A673 (cell line): Measurements from ENCODE around the gene TNRC6A. TPM values are rescaled to one million over a fixed set of nuclear protein-coding genes. Genes with fewer than 3 reads are reported as not detected.

ENCODE experiments used
- BruUV-seq: library from RNA; stranded (reverse); fragments of 400-500 nt; replicated peaks from 2 replicates; lab custom pipeline; 2021; lab: Mats Ljungman, UMichigan
- CTCF ChIA-PET: fragments of 300-600 bp; sonication (Branson Sonifier 250); formaldehyde crosslinking; loops from one replicate; lab custom pipeline; 2022; ENCODE audit warnings: antibody characterized with exemption; lab: Charles Lee
- POLR2A ChIA-PET: fragments of 300-600 bp; sonication (Branson Sonifier 250); formaldehyde crosslinking; loops from one replicate; lab custom pipeline; 2022; ENCODE audit warnings: antibody characterized with exemption; ENCODE audit not compliant: low non-redundant PET; lab: Charles Lee
- DNase-seq: peaks from one replicate; pipeline ENCODE4 v3.0.0-alpha.2; 2015; ENCODE audit warnings: low spot score
- H3K27ac ChIP-seq: fragments of 200-600 bp; sonication (generic); 2 replicates; pipeline ENCODE4 v1.5.1; 2016; ENCODE audit warnings: mixed run types, low read depth, mild to moderate bottlenecking, mixed read lengths, antibody characterized with exemption, low read length; ENCODE audit not compliant: poor library complexity, severe bottlenecking
- H3K27me3 ChIP-seq: fragments of 200-600 bp; sonication (generic); replicated peaks from 2 replicates; pipeline ENCODE4 v1.6.1; 2017; ENCODE audit warnings: mixed run types, low read depth, mild to moderate bottlenecking, mixed read lengths, antibody characterized with exemption, low read length; ENCODE audit not compliant: insufficient read depth, poor library complexity
- H3K36me3 ChIP-seq: fragments of 200-600 bp; sonication (generic); 2 replicates; pipeline ENCODE4 v1.6.1; 2016; ENCODE audit warnings: mixed run types, mild to moderate bottlenecking, mixed read lengths, antibody characterized with exemption, low read length; ENCODE audit not compliant: insufficient read depth, poor library complexity, severe bottlenecking
- H3K4me1 ChIP-seq: fragments of 200-600 bp; sonication (generic); 2 replicates; pipeline ENCODE4 v1.6.1; 2017; ENCODE audit warnings: mixed run types, mild to moderate bottlenecking, mixed read lengths, antibody characterized with exemption, low read length; ENCODE audit not compliant: insufficient read depth, poor library complexity, severe bottlenecking
- H3K4me3 ChIP-seq: fragments of 200-600 bp; sonication (generic); 2 replicates; pipeline ENCODE4 v1.5.1; 2016; ENCODE audit warnings: low read depth, mixed run types, mild to moderate bottlenecking, mixed read lengths, low read length; ENCODE audit not compliant: poor library complexity, severe bottlenecking
- H3K9me3 ChIP-seq: fragments of 200-600 bp; sonication (generic); 2 replicates; pipeline ENCODE4 v1.6.1; 2016; ENCODE audit warnings: mixed run types, low read depth, mild to moderate bottlenecking, mixed read lengths, antibody characterized with exemption, low read length; ENCODE audit not compliant: poor library complexity, severe bottlenecking
- EZH2 ChIP-seq: fragments of 200-600 bp; sonication (generic); IDR thresholded peaks from 2 replicates; pipeline ENCODE4 v1.6.1; 2017; ENCODE audit warnings: borderline replicate concordance, low read depth, mild to moderate bottlenecking, mixed read lengths, antibody characterized with exemption, low read length; ENCODE audit not compliant: poor library complexity, severe bottlenecking
- intact Hi-C: fragments of 100-400 bp; cut with micrococcal nuclease; formaldehyde crosslinking; loops from one replicate; pipeline ENCODE4 v1.10.0; 2022; ENCODE audit not compliant: unreplicated experiment
- total RNA-seq: library from RNA; stranded (reverse); gene quantifications from 2 replicates; pipeline ENCODE4 v1.2.3, GENCODE V29; 2021
- TF ChIP-seq, protein P1 (sequence below): fragments of 300-800, 200-600 bp; sonication (generic); conservative IDR thresholded peaks from 2 replicates; pipeline ENCODE4 v1.5.1; 2017; ENCODE audit warnings: low read depth, mild to moderate bottlenecking, antibody characterized with exemption, low read length, moderate library complexity, mixed read lengths

Gene TNRC6A
- total RNA-seq, 1 experiment from 2014 or later, result 90.8 TPM

DNA sequence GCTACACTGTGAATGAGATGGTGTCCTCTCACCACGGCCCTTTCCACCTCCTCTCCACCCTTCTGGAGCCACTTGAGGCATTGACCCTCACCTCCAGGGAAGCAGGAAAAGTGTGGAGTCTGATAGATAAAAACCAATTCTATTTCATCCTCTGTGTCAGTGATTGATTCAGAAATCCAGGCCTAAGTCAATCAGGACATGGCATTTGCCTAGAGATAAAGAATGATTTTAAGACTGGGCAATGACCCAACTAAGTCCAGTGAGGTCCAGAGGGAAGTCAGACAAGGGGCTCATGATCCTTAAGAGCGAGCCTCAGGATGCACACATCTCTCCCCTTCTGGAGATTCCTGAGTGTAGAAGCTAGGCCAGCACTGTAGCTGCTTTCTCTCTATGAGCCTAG lies 41.1 kb upstream of the TNRC6A start:
- TF ChIP-seq, protein P1, sequence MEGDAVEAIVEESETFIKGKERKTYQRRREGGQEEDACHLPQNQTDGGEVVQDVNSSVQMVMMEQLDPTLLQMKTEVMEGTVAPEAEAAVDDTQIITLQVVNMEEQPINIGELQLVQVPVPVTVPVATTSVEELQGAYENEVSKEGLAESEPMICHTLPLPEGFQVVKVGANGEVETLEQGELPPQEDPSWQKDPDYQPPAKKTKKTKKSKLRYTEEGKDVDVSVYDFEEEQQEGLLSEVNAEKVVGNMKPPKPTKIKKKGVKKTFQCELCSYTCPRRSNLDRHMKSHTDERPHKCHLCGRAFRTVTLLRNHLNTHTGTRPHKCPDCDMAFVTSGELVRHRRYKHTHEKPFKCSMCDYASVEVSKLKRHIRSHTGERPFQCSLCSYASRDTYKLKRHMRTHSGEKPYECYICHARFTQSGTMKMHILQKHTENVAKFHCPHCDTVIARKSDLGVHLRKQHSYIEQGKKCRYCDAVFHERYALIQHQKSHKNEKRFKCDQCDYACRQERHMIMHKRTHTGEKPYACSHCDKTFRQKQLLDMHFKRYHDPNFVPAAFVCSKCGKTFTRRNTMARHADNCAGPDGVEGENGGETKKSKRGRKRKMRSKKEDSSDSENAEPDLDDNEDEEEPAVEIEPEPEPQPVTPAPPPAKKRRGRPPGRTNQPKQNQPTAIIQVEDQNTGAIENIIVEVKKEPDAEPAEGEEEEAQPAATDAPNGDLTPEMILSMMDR, result no peak
- TF ChIP-seq EZH2, result no peak
- no peaks in the 10 kb centered on the region for H3K4me1 ChIP-seq
- ChIA-PET CTCF (interaction anchor here (0.6 kb wide), 1 partner anchor 42 kb away, joined by 3 read pairs; no protein-coding TSS in a partner anchor), POLR2A (no interaction called here)
- H3K27me3 ChIP-seq, result no peaks in the 10 kb centered on the region
- BruUV-seq, result no TSS peak
- intact Hi-C loops, result loop anchor here (5.0 kb wide), 1 partner anchor 106 kb away; no protein-coding TSS in a partner anchor
- no peaks in the 10 kb centered on the region for H3K36me3 ChIP-seq
- H3K4me3 ChIP-seq, result no peak overlapping the region
- H3K27ac ChIP-seq, result no peak overlapping the region
- no peaks in the 10 kb centered on the region for H3K9me3 ChIP-seq
- no peak for DNase-seq

DNA sequence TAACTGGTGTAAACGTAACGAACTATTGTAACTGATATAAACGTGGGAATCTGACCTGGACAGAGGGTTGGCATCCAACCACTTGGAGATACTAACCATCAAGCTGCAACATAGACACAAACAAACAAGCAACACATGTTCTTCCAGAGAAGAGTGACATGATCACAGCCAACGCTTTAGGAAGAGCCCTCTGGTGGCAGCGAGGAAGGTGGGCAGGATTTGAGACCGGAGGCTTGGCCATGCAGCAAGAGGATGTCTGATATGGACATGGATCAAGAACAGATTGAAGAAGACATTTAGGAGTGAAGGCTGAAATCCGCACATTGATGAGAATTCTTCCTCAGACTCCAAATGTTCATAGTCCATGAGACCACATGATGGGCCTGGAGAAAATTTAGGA lies 40.3 kb upstream of the TNRC6A start:
- TF ChIP-seq EZH2, result no peak
- TF ChIP-seq, protein P1, result peak; percentile 79
- peak; percentile 73 for DNase-seq
- ChIA-PET CTCF (interaction anchor here (1.2 kb wide), 1 partner anchor 172 kb away, joined by 3 read pairs; no protein-coding TSS in a partner anchor), POLR2A (no interaction called here)
- BruUV-seq, result no TSS peak
- H3K4me1 ChIP-seq, result no peaks in the 10 kb centered on the region
- H3K9me3 ChIP-seq, result no peaks in the 10 kb centered on the region
- H3K4me3 ChIP-seq, result no peak overlapping the region
- H3K27me3 ChIP-seq, result no peaks in the 10 kb centered on the region
- no peaks in the 10 kb centered on the region for H3K36me3 ChIP-seq
- no peak overlapping the region for H3K27ac ChIP-seq
- intact Hi-C loops, result loop anchor here (5.0 kb wide), 1 partner anchor 107 kb away; no protein-coding TSS in a partner anchor

DNA sequence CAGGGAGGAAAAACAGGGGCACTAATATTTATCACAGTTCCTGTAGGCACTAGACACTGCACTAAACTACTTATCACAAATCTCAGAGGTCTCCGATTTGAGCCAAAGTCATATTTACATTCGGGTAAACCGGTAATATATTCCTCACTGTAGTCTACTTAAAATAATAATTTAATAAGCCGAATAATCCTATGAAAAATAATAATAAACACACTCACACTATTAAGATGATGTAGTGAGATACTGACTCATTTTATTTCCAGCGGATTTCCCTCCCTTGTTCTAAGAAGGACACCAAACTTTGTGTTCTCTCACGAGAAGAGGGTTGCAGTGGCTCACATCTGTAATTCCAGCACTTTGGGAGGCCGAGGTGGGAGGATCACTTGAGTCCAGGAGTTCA lies 36.6 kb upstream of the TNRC6A start:
- Histone ChIP-seq H3K4me3 (no peak overlapping the region), H3K9me3 (no peaks in the 10 kb centered on the region), H3K27ac (no peak overlapping the region), H3K27me3 (no peaks in the 10 kb centered on the region), H3K4me1 (no peaks in the 10 kb centered on the region), H3K36me3 (no peaks in the 10 kb centered on the region)
- no TSS peak for BruUV-seq
- intact Hi-C loops, result loop anchor here (5.0 kb wide), 1 partner anchor 126 kb away; no protein-coding TSS in a partner anchor
- TF ChIP-seq, protein P1, result no peak
- no peak for TF ChIP-seq EZH2
- CTCF ChIA-PET, result no interaction called here
- no peak for DNase-seq
- POLR2A ChIA-PET, result no interaction called here
